Kidney (tissue), 14 donors: ENCODE measurements around the gene TRIM52. TPM values are rescaled to one million over a fixed set of nuclear protein-coding genes. Genes with fewer than 3 reads are reported as not detected.

Experiments used
- DNase-seq, 5 donors: peaks; one replicate each; pipeline ENCODE4 v3.0.0-alpha.2; 2013 to 2020
- FAIRE-seq: peaks from 2 replicates; lab custom pipeline; 2012; peaks lifted over from hg19 to GRCh38; lab: Jason Lieb, UNC
- H3K27ac ChIP-seq, 2 donors: one replicate each; pipeline ENCODE4 v1.7.0; 2013; ENCODE audit warnings: low read depth in 2 of 2, low read length in 2 of 2, inconsistent platforms in 1 of 2
- H3K27me3 ChIP-seq: one replicate; pipeline ENCODE4 v1.7.1; 2013; ENCODE audit warnings: low read length, inconsistent platforms; ENCODE audit not compliant: control insufficient read depth, insufficient read depth
- H3K36me3 ChIP-seq, 3 donors: one replicate each; pipeline versions ENCODE4 v1.7.0 to v1.7.1; 2013; ENCODE audit warnings: low read length in 3 of 3, control low read depth in 1 of 3, inconsistent platforms in 1 of 3; ENCODE audit not compliant: insufficient read depth in 3 of 3, control insufficient read depth in 2 of 3
- H3K4me1 ChIP-seq, 3 donors: one replicate each; pipeline versions ENCODE4 v1.7.0 to v1.7.1; 2013; ENCODE audit warnings: low read length in 3 of 3, inconsistent platforms in 1 of 3, low read depth in 1 of 3; ENCODE audit not compliant: control insufficient read depth in 2 of 3, insufficient read depth in 2 of 3
- H3K4me3 ChIP-seq, 3 donors: one replicate each; pipeline versions ENCODE4 v1.7.0 to v1.8.1; 2013; ENCODE audit warnings: low read length in 3 of 3, control low read depth in 1 of 3, inconsistent platforms in 1 of 3
- H3K9ac ChIP-seq, 3 donors: one replicate each; pipeline versions ENCODE4 v1.7.0 to v1.7.1; 2013; ENCODE audit warnings: low read length in 3 of 3, control low read depth in 1 of 3, inconsistent platforms in 1 of 3
- H3K9me3 ChIP-seq, 3 donors: one replicate each; pipeline versions ENCODE4 v1.7.0 to v1.7.1; 2013; ENCODE audit warnings: low read length in 3 of 3, control low read depth in 1 of 3, inconsistent platforms in 1 of 3; ENCODE audit not compliant: control insufficient read depth in 2 of 3, insufficient read depth in 1 of 3
- CTCF ChIP-seq: IDR thresholded peaks from 3 replicates; pipeline ENCODE4 v1.5.1; 2012; ENCODE audit warnings: mild to moderate bottlenecking, moderate library complexity, borderline replicate concordance; ENCODE audit not compliant: insufficient read depth; ENCODE audit errors: extremely low read depth
- intact Hi-C: fragments of 100-400 bp; cut with DNase I; formaldehyde crosslinking; loops from one replicate; pipeline ENCODE4 v1.11.1; 2022
- polyA plus RNA-seq: library from polyadenylated mRNA; stranded (reverse); fragments of 350-450 nt; fragmentation: Illumina TruSeq; extraction: RNeasy Lipid Tissue Mini Kit (QIAGEN cat#74804); gene quantifications from one replicate; pipeline ENCODE4 v1.2.3, GENCODE V29; 2014; ENCODE audit warnings: low read depth, low replicate concordance; ENCODE audit not compliant: insufficient read depth
- total RNA-seq: library from RNA; stranded (reverse); fragmentation: NEBNext Ultra II Directional; extraction: Animal tissue kit (Norgen Biotek cat#: 25700); gene quantifications from one replicate; pipeline ENCODE4 v1.2.1, GENCODE V29; 2021
- donor health status: control.
- donor health status: control.
- donor health status: control.
- donor health status: control.
- donor health status: control.
- donor health status: DM: yes; HTN: yes; CAD: no.
- donor health status: Normal renal cell carcinoma (clear cell type).

TRIM52 gene
- total and polyA plus RNA-seq, 2 donors from 2014 or later = 9.7 to 18.4 TPM

DNA sequence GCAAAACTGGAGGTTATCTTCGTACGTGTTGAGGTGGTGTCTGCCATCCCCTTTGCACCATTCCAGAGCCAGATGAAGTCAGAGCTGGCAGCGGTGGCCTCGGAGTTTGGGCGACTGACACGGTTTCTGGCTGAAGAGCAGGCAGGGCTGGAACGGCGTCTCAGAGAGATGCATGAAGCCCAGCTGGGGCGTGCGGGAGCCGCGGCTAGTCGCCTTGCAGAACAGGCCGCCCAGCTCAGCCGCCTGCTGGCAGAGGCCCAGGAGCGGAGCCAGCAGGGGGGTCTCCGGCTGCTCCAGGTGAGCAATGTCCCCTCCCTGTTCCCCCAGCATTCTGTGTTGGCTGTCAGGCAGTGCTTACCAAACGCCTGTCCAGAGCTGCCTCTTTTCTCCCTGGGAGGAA lies 28.4 kb downstream of the TRIM52 start:
- no peak overlapping the region for H3K9ac ChIP-seq
- H3K36me3 ChIP-seq = peaks cover 6 to 54% (median 32%) of the 10 kb centered on the region in 3 donors
- H3K9me3 ChIP-seq = no peaks in the 10 kb centered on the region
- no peaks in the 10 kb centered on the region for H3K4me1 ChIP-seq
- TF ChIP-seq CTCF = no peak
- no peaks in the 10 kb centered on the region for H3K27me3 ChIP-seq
- no peak overlapping the region for H3K27ac ChIP-seq
- H3K4me3 ChIP-seq = no peak overlapping the region
- DNase-seq = no peak
- no peak for FAIRE-seq
- intact Hi-C loops = no loop called here

GRCh38 chr5:181231432-181231831 lies 29.5 kb downstream of the TRIM52 start:
- Histone ChIP-seq H3K4me3 (no peak overlapping the region), H3K9ac (no peak overlapping the region), H3K4me1 (no peaks in the 10 kb centered on the region), H3K27ac (no peak overlapping the region), H3K27me3 (no peaks in the 10 kb centered on the region), H3K36me3 (peaks cover 2 to 43% (median 24%) of the 10 kb centered on the region in 3 donors), H3K9me3 (no peaks in the 10 kb centered on the region)
- FAIRE-seq = no peak
- intact Hi-C loops = no loop called here
- DNase-seq = no peak
- TF ChIP-seq CTCF = no peak

GRCh38 chr5:181230551-181230950 lies 30.4 kb downstream of the TRIM52 start:
- Histone ChIP-seq H3K9me3 (no peaks in the 10 kb centered on the region), H3K4me1 (no peaks in the 10 kb centered on the region), H3K27me3 (no peaks in the 10 kb centered on the region), H3K4me3 (no peak overlapping the region), H3K36me3 (peaks cover 2 to 34% (median 17%) of the 10 kb centered on the region in 3 donors), H3K27ac (no peak overlapping the region), H3K9ac (no peak overlapping the region)
- TF ChIP-seq CTCF = no peak
- FAIRE-seq (no peak), DNase-seq (no peak)
- intact Hi-C loops = no loop called here

GRCh38 chr5:181229996-181230395 lies 30.9 kb downstream of the TRIM52 start:
- Histone ChIP-seq H3K9ac (no peak overlapping the region), H3K9me3 (no peaks in the 10 kb centered on the region), H3K4me1 (no peaks in the 10 kb centered on the region), H3K27ac (no peak overlapping the region), H3K36me3 (peaks cover 2 to 30% (median 17%) of the 10 kb centered on the region in 3 donors), H3K27me3 (no peaks in the 10 kb centered on the region), H3K4me3 (no peak overlapping the region)
- no peak for TF ChIP-seq CTCF
- DNase-seq (no peak), FAIRE-seq (no peak)
- intact Hi-C loops = no loop called here
